ENCODE results near the gene VASP. TPM values are rescaled to one million over a fixed set of nuclear protein-coding genes. Genes with fewer than 3 reads are reported as not detected.

VASP gene
- total and polyA plus RNA-seq, 10 donors = 146 to 386 (median 199) TPM

DNA sequence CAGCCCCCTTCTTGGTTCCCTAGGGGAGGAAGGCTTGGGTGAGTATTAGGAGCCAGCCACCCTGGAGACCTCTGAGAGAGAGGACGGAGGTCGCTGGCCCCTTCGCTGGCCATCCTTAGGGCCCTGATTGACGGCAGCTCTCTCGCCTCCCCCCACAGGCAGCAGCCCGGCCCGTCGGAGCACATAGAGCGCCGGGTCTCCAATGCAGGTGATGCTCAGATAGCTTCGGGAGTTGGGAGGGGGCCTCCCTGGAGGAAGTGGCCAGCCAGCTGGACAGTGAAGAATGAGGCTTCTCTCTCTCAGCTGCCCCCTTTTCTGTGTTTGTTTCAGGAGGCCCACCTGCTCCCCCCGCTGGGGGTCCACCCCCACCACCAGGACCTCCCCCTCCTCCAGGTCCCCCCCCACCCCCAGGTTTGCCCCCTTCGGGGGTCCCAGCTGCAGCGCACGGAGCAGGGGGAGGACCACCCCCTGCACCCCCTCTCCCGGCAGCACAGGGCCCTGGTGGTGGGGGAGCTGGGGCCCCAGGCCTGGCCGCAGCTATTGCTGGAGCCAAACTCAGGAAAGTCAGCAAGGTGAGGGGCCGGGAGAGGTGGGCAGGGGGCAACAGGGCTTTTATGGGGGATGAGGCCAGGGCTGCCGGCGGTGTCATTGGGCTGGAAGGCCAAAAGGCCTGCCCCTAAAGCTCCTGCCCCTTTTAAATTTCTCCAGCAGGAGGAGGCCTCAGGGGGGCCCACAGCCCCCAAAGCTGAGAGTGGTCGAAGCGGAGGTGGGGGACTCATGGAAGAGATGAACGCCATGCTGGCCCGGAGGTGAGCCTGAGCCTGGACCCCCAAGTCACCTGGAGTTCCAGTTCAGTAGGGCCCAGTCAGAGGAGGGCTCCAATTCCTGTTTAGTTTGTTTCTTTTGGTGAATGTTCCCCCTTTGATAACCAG lies 15.0 kb downstream of the VASP start:
- Histone ChIP-seq H3K4me3 (no peak overlapping the region), H3K4me1 (peaks cover 4 to 86% (median 35%) of the 10 kb centered on the region in 6 donors), H3K36me3 (peaks cover 2 to 100% (median 98%) of the 10 kb centered on the region in 6 donors), H3K27me3 (replicated peaks in 1 of 7) (no peaks in the 10 kb centered on the region), H3K27ac (peak overlapping the region in 3 of 8 donors; percentile 53 to 63 (median 55)), H3K9me3 (no peaks in the 10 kb centered on the region)
- WGBS, 5 donors = 82 to 92% (median 90%) methylated on average over 23 to 24 of the region's 24 CpGs
- intact Hi-C loops (cut with DNase I; ENCODE audit: low total_unique reads) = loop anchor here (5.0 kb wide), 2 partner anchors 60 to 120 kb away; partner anchors contain the start of gene OPA3
- TF ChIP-seq, protein P1, sequence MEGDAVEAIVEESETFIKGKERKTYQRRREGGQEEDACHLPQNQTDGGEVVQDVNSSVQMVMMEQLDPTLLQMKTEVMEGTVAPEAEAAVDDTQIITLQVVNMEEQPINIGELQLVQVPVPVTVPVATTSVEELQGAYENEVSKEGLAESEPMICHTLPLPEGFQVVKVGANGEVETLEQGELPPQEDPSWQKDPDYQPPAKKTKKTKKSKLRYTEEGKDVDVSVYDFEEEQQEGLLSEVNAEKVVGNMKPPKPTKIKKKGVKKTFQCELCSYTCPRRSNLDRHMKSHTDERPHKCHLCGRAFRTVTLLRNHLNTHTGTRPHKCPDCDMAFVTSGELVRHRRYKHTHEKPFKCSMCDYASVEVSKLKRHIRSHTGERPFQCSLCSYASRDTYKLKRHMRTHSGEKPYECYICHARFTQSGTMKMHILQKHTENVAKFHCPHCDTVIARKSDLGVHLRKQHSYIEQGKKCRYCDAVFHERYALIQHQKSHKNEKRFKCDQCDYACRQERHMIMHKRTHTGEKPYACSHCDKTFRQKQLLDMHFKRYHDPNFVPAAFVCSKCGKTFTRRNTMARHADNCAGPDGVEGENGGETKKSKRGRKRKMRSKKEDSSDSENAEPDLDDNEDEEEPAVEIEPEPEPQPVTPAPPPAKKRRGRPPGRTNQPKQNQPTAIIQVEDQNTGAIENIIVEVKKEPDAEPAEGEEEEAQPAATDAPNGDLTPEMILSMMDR (IDR thresholded peaks at IDR 0.05 in 8 of 11, conservative IDR thresholded peaks at IDR 0.05 in 3 of 11) = no peak
- peak; percentile 19 to 55 (median 26) for TF ChIP-seq POLR2AphosphoS5 (IDR thresholded peaks at IDR 0.05)
- TF ChIP-seq POLR2A (IDR thresholded peaks at IDR 0.05) = no peak
- DNase-seq = no peak

DNA sequence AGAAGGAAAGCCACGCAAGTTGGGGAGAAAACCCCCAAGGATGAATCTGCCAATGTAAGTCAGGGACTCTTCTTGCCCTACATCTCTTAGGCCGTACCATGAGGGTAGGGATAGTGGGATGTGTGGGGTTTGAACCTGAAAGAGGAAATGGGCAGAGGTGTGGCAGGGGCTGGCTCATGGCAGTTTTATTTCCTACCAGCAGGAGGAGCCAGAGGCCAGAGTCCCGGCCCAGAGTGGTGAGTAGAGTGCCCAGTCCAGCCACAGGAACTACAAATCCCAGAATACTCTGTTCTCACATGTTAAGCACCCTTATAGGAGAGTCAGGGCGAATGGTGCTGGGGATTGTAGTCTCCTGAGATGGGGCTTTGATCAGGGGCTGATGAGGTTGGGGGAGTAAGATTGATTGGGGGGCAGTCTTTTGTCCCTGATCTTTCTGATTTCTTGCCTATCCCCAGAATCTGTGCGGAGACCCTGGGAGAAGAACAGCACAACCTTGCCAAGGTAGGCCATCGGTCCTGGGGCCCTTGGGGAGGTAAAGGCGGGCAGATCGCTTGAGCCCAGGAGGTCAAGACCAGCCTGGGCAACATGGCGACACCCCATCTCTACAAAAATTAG lies 16.5 kb downstream of the VASP start:
- WGBS, 5 donors = 63 to 68% (median 67%) methylated on average over 9 of the region's 9 CpGs
- TF ChIP-seq POLR2AphosphoS5 (IDR thresholded peaks at IDR 0.05) = peak; percentile 27 to 66 (median 28)
- TF ChIP-seq, protein P1 (IDR thresholded peaks at IDR 0.05 in 8 of 11, conservative IDR thresholded peaks at IDR 0.05 in 3 of 11) = peak; percentile 76 to 97 (median 94)
- no peak for TF ChIP-seq POLR2A (IDR thresholded peaks at IDR 0.05)

DNA sequence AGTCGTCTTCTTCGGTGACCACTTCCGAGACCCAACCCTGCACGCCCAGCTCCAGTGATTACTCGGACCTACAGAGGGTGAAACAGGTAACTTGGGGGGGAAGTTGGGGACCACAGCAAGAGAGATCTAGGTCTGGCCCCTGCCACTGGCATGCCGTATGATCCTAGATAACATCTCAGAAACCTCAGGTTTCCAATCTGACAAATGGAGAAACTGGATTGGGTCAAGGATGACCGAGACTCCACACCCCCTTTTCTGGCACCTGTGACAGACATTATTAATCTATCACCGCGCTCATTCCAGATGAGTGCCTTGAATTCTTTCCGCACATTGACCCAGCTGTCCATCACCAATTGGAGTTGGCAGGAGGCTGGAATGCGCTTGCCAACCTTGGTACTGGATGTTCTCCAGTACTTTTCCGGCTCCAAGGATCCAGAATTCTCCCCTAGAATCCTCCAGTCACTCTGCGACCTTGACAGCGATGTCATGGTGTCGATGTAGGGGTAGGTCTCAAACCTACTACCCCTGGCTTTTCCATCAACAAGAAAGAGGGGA lies 17.4 kb downstream of the VASP start:
- intact Hi-C loops (cut with DNase I; ENCODE audit: low total_unique reads) = loop anchor here (5.0 kb wide), 2 partner anchors 58 to 118 kb away; partner anchors contain the start of gene OPA3
- Histone ChIP-seq H3K27me3 (replicated peaks in 1 of 7) (no peaks in the 10 kb centered on the region), H3K36me3 (peaks cover 2 to 87% (median 80%) of the 10 kb centered on the region in 6 donors), H3K9me3 (no peaks in the 10 kb centered on the region), H3K4me1 (peaks cover 8 to 98% (median 53%) of the 10 kb centered on the region in 6 donors), H3K4me3 (no peak overlapping the region), H3K27ac (peak overlapping the region in 2 of 8 donors; percentile 55 to 63)
- WGBS, 5 donors = 91 to 97% (median 94%) methylated on average over 15 of the region's 15 CpGs
- no peak for DNase-seq
- TF ChIP-seq POLR2AphosphoS5 (IDR thresholded peaks at IDR 0.05) (peak in 1 of 3 donors; percentile 22), POLR2A (IDR thresholded peaks at IDR 0.05) (no peak)

More for the DNA sequence above, 16.5 kb downstream of the VASP start:
- H3K27me3 ChIP-seq (replicated peaks in 1 of 7) = no peaks in the 10 kb centered on the region
- peaks cover 2 to 96% (median 89%) of the 10 kb centered on the region in 6 donors for H3K36me3 ChIP-seq
- peaks cover 6 to 88% (median 44%) of the 10 kb centered on the region in 6 donors for H3K4me1 ChIP-seq
- H3K27ac ChIP-seq = peak overlapping the region in 5 of 8 donors; percentile 53 to 63 (median 55)
- H3K4me3 ChIP-seq = no peak overlapping the region
- intact Hi-C loops (cut with DNase I; ENCODE audit: low total_unique reads) = loop anchor here (5.0 kb wide), 2 partner anchors 59 to 119 kb away; partner anchors contain the start of gene OPA3
- DNase-seq = peak; percentile 91
- H3K9me3 ChIP-seq = no peaks in the 10 kb centered on the region

DNA sequence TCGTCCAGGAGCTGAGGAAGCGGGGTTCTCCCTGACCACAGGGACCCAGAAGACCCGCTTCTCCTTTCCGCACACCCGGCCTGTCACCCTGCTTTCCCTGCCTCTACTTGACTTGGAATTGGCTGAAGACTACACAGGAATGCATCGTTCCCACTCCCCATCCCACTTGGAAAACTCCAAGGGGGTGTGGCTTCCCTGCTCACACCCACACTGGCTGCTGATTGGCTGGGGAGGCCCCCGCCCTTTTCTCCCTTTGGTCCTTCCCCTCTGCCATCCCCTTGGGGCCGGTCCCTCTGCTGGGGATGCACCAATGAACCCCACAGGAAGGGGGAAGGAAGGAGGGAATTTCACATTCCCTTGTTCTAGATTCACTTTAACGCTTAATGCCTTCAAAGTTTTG lies 18.9 kb downstream of the VASP start:
- H3K27ac ChIP-seq = peak overlapping the region in 3 of 8 donors; percentile 38 to 55 (median 49)
- no peak for DNase-seq
- H3K27me3 ChIP-seq (replicated peaks in 1 of 7) = no peaks in the 10 kb centered on the region
- intact Hi-C loops (cut with DNase I; ENCODE audit: low total_unique reads) = no loop called here
- WGBS, 5 donors = 47 to 64% (median 61%) methylated on average over 9 of the region's 9 CpGs
- peaks cover 8 to 89% (median 52%) of the 10 kb centered on the region in 6 donors for H3K4me1 ChIP-seq
- H3K4me3 ChIP-seq = no peak overlapping the region
- peak; percentile 56 to 64 (median 61) for TF ChIP-seq POLR2AphosphoS5 (IDR thresholded peaks at IDR 0.05)
- TF ChIP-seq POLR2A (IDR thresholded peaks at IDR 0.05) = no peak
- TF ChIP-seq, protein P1 (IDR thresholded peaks at IDR 0.05 in 8 of 11, conservative IDR thresholded peaks at IDR 0.05 in 3 of 11) = no peak
- H3K36me3 ChIP-seq = peaks cover 2 to 72% (median 65%) of the 10 kb centered on the region in 6 donors
- peaks cover 0 to under 1% (median 0%) of the 10 kb centered on the region in 8 donors for H3K9me3 ChIP-seq

All from spleen (tissue), 11 donors.